Fibroblast of skin of right quadriceps (primary cell): ENCODE measurements around the gene SAMD3.
"Not testable (repeated sequence)": the region's sequence is repeated elsewhere in the genome, so short reads cannot be mapped to it uniquely, and the experiment has no call there.

Experiments
- DNase-seq: peaks from one replicate; pipeline ENCODE4 v3.0.0-alpha.2; 2013

Gene SAMD3

GRCh38 chr6:130207979-130208649 is 14.6 kb downstream of the SAMD3 start:
- no peak for DNase-seq

GRCh38 chr6:130206479-130206878 is 16.3 kb downstream of the SAMD3 start:
- DNase-seq: no peak

GRCh38 chr6:130204322-130204721 is 18.4 kb downstream of the SAMD3 start:
- no peak for DNase-seq

GRCh38 chr6:130203370-130203769 is 19.4 kb downstream of the SAMD3 start:
- no peak for DNase-seq

- no peak for DNase-seq
Observed at GRCh38 chr6:130202782-130203181, 20.0 kb downstream of the SAMD3 start.

GRCh38 chr6:130200020-130200419 is 22.7 kb downstream of the SAMD3 start:
- no peak for DNase-seq

GRCh38 chr6:130198483-130199035 is 24.2 kb downstream of the SAMD3 start:
- no peak for DNase-seq

GRCh38 chr6:130197816-130198482 is 24.8 kb downstream of the SAMD3 start:
- DNase-seq: not testable (repeated sequence)

GRCh38 chr6:130194434-130194833 is 28.3 kb downstream of the SAMD3 start:
- peak; percentile 17 for DNase-seq

- no peak for DNase-seq
Observed at GRCh38 chr6:130190701-130191690, 31.8 kb downstream of the SAMD3 start.

GRCh38 chr6:130189531-130190397 is 33.0 kb downstream of the SAMD3 start:
- no peak for DNase-seq

- no peak for DNase-seq
Observed at GRCh38 chr6:130188207-130188899, 34.4 kb downstream of the SAMD3 start.

GRCh38 chr6:130187335-130188206 is 35.2 kb downstream of the SAMD3 start:
- DNase-seq: no peak

- DNase-seq: no peak
Observed at GRCh38 chr6:130185658-130186057, 37.1 kb downstream of the SAMD3 start.

GRCh38 chr6:130183271-130184222 is 39.2 kb downstream of the SAMD3 start:
- DNase-seq: no peak

- no peak for DNase-seq
Observed at GRCh38 chr6:130182466-130182865, 40.3 kb downstream of the SAMD3 start.

GRCh38 chr6:130178692-130179091 is 44.1 kb downstream of the SAMD3 start:
- DNase-seq: peak; percentile 92

GRCh38 chr6:130176378-130176777 is 46.4 kb downstream of the SAMD3 start:
- DNase-seq: no peak

- not testable (repeated sequence) for DNase-seq
Observed at GRCh38 chr6:130173377-130174004, 49.3 kb downstream of the SAMD3 start.
